CD1c-positive myeloid dendritic cell (primary cell): ENCODE results near the gene TMEM9B.
A peak's percentile ranks its signal among the peaks of the same experiment; 100 is the strongest.

Experiments
- DNase-seq: peaks from one replicate; pipeline ENCODE4 v3.0.0-alpha.2; 2016; ENCODE audit errors: extremely low spot score

TMEM9B gene

GRCh38 chr11:8930456-8931175 lies 33.6 kb downstream of the TMEM9B start:
- no peak for DNase-seq

DNA sequence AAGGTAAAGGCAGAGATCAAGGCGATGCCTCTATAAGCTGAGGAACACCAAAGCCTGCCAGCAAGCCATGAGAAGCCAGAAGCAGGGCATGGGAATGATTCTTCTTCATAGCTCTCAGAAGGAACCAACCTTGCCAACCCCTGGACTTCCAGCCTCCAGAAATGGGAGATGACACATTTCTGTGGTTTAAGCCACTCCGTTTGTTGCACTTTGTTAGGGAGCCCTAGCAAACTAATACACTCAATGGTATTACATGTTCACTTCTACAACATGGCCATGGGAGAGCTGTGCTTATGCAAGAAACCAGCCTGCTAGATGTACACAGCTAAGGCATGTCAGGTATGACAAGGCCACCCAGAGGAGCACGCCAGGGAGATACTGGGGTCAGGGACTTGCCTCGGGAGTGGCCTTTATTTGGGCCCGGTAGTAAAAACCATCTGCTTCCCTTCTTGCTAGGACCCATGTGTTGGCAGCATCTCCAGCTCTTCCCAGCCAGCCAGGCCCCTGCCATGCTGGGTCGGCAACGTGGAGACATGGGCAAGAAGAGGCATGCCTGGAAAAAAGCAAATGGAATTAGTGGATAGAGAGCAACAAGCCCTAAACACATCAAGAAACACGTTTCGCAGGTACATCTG lies 35.1 kb downstream of the TMEM9B start:
- no peak for DNase-seq

DNA sequence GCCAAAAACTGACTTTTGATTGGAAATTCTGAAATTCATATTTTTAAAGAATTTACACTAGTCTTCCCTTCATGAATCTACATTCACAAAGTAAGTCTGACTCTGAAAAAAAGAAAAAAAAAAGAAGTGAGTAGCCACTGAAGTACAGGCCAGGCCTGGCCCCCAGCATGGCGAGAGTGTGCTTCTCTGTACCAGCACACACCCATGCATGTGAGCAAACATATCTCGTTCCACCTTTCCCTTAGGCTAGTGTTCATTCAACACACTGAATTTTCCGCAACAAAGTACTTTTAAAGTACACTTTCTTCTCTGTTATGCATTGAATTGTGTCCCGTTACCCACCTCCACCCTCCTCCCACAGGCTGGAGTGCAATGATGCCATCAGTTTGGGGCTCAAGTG lies 36.0 kb downstream of the TMEM9B start:
- no peak for DNase-seq

GRCh38 chr11:8927233-8927632 lies 37.0 kb downstream of the TMEM9B start:
- DNase-seq, result no peak

GRCh38 chr11:8926236-8926635 lies 38.0 kb downstream of the TMEM9B start:
- no peak for DNase-seq

- DNase-seq, result no peak
These were observed 38.5 kb downstream of the TMEM9B start for GRCh38 chr11:8925711-8926110.

- no peak for DNase-seq
These were observed 41.6 kb downstream of the TMEM9B start for GRCh38 chr11:8922691-8923090.

GRCh38 chr11:8917157-8917825 lies 47.0 kb downstream of the TMEM9B start:
- no peak for DNase-seq

DNA sequence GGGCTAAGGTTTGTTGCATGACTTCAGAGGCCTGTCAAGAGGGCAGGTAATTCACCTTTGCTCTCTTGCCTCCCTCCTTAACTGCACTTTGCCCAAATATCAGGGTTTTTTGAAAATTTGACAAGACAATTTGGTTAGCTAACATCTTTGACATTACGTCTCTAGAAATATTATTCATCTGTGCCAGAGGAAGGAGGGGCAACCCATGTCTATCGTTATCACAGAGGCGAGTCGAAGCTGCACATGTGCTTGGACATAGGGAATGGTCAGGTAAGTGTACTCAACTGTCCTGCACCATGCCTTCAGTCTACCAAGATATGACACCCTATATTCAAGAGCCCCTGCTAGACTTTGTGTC lies 49.6 kb downstream of the TMEM9B start:
- DNase-seq, result no peak

DNA sequence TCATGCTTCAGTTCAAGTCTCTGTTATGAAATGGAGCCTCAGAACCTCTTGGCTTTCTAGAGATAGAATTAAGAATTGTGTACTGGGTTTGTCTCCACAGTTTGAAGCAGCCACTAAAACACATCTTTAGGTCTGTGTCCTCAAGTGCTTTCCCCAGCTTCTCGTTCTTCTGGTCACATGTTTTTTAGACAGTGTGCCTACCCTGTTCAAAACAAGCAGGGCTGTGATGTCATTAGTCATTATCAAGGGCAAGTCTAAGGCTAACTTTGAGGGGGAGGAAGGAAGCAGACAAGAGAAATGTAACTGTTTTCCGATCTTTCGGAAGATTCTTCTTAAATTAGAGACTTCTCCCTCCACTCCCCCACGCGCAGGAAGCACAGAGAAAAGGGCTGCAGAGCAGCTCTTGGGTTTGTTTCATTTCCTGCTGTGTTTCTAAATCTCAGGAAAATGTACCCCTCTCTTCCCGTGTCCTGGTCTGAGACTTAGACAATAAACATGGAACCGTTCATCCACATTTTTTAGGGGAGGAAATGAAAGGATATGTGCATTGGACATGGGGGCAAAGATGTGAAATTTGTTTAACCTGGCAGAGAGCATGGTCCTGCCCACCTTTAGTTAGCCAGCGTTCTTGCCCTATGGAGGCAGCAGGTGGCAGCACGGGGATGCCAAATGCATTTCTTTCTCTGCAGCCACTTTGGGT lies 50.1 kb downstream of the TMEM9B start:
- peak; percentile 59 for DNase-seq

GRCh38 chr11:8911029-8911823 lies 53.0 kb downstream of the TMEM9B start, which contains the start of gene AKIP1:
Gene AKIP1 (plus strand): TSS chr11:8911189. CDS start chr11:8911450, 261 bp downstream.
- DNase-seq, result peak; percentile 94

DNA sequence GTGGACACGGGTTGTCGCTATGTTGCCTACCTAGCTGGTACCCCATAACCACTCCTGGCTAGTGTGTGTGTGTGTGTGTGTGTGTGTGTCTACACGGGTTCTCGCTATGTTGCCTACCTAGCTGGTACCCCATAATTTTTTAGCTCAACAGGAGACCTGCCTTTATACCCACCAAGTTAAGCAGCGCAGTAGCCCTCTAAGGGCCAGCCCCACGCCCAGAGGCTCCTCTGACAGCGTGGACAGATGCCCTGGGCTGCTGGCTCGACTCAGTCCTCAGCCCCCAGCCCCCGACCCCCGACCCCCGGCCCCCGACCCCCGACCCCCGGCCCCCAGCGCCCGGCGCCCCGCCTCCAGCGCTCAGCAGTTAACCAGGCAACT lies 53.6 kb downstream of the TMEM9B start:
- no peak for DNase-seq

DNA sequence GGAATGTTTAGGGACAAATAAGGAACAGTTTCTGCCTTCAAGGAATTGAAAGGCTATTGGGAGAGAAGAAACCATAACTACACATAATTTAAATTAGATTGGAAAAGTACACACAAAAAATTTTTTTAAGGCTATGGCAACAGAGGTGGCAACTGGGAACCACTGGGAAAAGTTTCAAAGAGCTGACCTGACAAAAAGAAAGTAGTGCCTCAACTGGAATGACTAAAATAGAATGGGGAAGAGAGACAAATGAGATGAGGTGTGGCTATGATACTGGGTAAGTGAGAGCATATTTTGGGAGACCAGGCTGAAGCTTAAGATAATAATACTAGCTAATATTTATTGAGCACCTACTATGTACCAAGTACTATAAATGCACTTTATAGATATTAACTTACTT lies 56.1 kb downstream of the TMEM9B start:
- no peak for DNase-seq

GRCh38 chr11:8907116-8907515 lies 57.1 kb downstream of the TMEM9B start:
- no peak for DNase-seq

DNA sequence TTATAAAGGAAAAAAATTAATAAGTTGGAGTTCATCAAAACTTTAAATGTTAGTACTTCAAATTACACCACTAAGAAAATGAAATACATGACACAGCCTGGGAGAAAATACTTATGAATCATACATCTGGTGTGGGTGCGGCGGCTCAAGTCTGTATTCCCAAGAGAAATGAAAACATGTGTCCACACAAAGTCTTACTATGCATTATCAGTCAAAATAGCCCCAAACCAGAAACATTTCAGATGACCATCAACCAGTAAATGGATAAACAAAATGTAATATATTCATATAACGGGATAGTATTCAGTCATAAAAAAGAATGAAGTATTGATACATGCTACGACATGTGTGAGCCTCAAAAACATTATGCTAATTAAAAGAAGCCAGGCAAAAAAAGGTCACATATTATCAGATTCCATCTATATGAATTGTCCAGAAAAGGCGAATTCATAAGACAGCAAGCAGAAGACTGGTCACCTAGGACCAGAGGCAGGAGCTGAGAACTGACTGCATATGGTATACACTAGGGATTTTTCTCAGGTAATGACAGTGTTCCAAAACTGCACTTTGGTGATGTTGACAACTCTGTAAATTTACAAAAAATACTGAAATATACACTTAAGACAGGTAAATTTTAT lies 58.6 kb downstream of the TMEM9B start:
- no peak for DNase-seq

- DNase-seq, result no peak
These were observed 65.0 kb downstream of the TMEM9B start for GRCh38 chr11:8899119-8899753.
